HFFc6 (cell line): Measurements from ENCODE around the gene UCP1. TPM values are rescaled to one million over a fixed set of nuclear protein-coding genes. Genes with fewer than 3 reads are reported as not detected.

Source experiments
- DNase-seq: peaks from one replicate; pipeline ENCODE4 v3.0.0-alpha.2; 2018
- H3K27ac Mint-ChIP-seq: 2 replicates; pipeline ENCODE4 v1.8.0; 2020; ENCODE audit warnings: mild to moderate bottlenecking, mixed read lengths
- H3K27me3 Mint-ChIP-seq: 2 replicates; pipeline ENCODE4 v1.8.0; 2021; ENCODE audit warnings: mild to moderate bottlenecking, moderate library complexity, mixed read lengths; ENCODE audit not compliant: insufficient read depth
- H3K36me3 Mint-ChIP-seq: 2 replicates; pipeline ENCODE4 v1.8.0; 2021; ENCODE audit warnings: low read depth, mixed read lengths
- H3K4me1 Mint-ChIP-seq: 2 replicates; pipeline ENCODE4 v1.8.0; 2020; ENCODE audit warnings: low read depth, mixed read lengths
- H3K4me3 Mint-ChIP-seq: 2 replicates; pipeline ENCODE4 v1.8.0; 2020; ENCODE audit warnings: mild to moderate bottlenecking, moderate library complexity, mixed read lengths
- H3K9me3 Mint-ChIP-seq: 2 replicates; pipeline ENCODE4 v1.8.0; 2020; ENCODE audit warnings: mild to moderate bottlenecking, mixed read lengths
- CTCF ChIP-seq: fragments of 200-600 bp; sonication (generic); IDR thresholded peaks from 2 replicates; pipeline ENCODE4 v1.5.0; 2021; ENCODE audit warnings: antibody characterized with exemption, mild to moderate bottlenecking
- total RNA-seq, 6 experiments: library from RNA; stranded (reverse); fragmentation: NEBNext Ultra II Directional; extraction: Animal tissue kit (Norgen Biotek cat#: 25700); gene quantifications; 2 replicates in 1 of 6; 3 replicates in 5 of 6; pipeline ENCODE4 v1.2.3, GENCODE V29; 2021

The UCP1 gene
- total RNA-seq, 6 experiments from 2014 or later = not detected

DNA sequence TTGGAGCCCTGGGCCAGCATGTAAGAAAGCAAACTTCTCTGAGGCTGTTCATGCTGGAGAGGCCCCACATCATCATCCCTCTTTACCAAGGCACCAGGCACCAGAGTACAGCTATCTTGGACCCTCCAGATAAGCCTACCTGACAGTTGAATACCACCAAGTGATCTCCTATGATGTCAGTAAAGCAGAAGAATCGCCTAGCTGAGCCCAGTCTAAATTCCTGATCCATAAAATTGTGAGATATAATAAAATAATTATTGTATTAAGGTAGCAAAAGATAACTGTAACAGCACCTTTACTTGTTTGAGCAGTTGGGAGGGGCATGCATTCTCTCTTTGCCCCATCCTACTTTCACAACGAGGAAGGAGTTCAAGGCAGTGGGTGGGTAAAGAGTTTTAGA lies 2.9 kb upstream of the UCP1 start:
- TF ChIP-seq CTCF = no peak
- DNase-seq = no peak
- Mint-ChIP-seq H3K9me3 (peaks cover 20% of the 10 kb centered on the region; the same call in 1 of the 2 replicates), H3K4me1 (no peaks in the 10 kb centered on the region), H3K27ac (no peak overlapping the region), H3K36me3 (0 out of 2 replicates have a peak, but pooled peaks cover 4% of the 10 kb centered on the region), H3K27me3 (peaks cover 44% of the 10 kb centered on the region), H3K4me3 (no peak overlapping the region)

GRCh38 chr4:140569307-140569638 lies 512 bp upstream of the UCP1 start:
- Mint-ChIP-seq H3K27me3 (peaks cover 36% of the 10 kb centered on the region), H3K36me3 (0 out of 2 replicates have a peak, but pooled peaks cover 4% of the 10 kb centered on the region), H3K9me3 (peaks cover 20% of the 10 kb centered on the region; the same call in 1 of the 2 replicates), H3K27ac (no peak overlapping the region), H3K4me1 (no peaks in the 10 kb centered on the region), H3K4me3 (peak overlapping the region; percentile 11; the same call in 1 of the 2 replicates)
- no peak for DNase-seq
- TF ChIP-seq CTCF = no peak

DNA sequence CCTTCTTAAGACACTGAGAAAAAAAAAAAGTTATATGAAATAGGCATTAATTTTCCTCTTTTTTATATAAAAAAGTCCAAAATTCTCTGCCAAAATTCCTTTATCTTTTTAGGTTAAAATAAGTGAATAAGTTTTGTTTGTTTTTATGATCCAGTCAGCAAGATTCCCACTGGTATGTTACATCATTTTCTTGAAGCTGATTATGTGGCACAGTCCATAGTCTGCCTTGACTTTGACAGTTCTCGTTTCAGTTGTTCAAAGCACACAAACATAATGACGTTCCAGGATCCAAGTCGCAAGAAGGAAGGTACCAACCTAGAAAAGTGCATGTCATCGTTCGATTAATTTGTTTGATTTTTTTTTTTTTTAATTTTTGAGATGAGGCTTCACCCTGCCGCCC lies 9.1 kb downstream of the UCP1 start:
- Mint-ChIP-seq H3K27me3 (peaks cover 7% of the 10 kb centered on the region), H3K9me3 (no peaks in the 10 kb centered on the region), H3K36me3 (no peaks in the 10 kb centered on the region), H3K4me1 (no peaks in the 10 kb centered on the region), H3K27ac (no peak overlapping the region), H3K4me3 (no peak overlapping the region)
- no peak for TF ChIP-seq CTCF
- no peak for DNase-seq

DNA sequence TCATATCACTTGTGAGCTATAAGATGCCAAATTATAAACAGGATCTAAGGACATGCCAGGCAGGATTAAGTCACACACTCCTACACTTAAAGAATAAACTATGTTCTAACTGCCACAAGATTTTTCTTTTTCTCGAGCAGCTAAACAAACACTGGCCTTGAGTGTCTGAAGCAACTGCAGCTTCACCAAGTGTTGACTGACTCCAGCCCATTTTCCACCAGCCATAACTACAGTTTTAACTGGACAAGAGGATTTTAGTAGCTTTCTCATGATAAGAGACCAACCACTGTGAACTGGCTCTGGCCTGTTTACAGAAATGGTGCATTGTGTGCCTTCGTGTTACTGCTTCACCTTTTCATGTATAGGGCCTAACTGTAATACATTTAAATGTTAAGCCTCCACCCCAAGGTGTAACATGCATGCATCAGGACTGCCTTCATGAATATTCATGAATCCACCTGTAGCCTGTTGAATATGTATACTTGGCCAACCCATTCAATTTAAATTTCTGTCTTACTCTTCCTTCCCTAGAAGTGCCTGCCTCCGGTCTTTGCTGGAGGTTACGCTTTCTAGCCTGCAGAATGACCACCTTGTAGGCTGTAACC lies 10.8 kb downstream of the UCP1 start:
- no peak overlapping the region for H3K27ac Mint-ChIP-seq
- H3K4me1 Mint-ChIP-seq = no peaks in the 10 kb centered on the region
- no peak for TF ChIP-seq CTCF
- DNase-seq = no peak
- no peaks in the 10 kb centered on the region for H3K9me3 Mint-ChIP-seq
- no peak overlapping the region for H3K4me3 Mint-ChIP-seq
- H3K36me3 Mint-ChIP-seq = no peaks in the 10 kb centered on the region
- H3K27me3 Mint-ChIP-seq = peaks cover 7% of the 10 kb centered on the region

DNA sequence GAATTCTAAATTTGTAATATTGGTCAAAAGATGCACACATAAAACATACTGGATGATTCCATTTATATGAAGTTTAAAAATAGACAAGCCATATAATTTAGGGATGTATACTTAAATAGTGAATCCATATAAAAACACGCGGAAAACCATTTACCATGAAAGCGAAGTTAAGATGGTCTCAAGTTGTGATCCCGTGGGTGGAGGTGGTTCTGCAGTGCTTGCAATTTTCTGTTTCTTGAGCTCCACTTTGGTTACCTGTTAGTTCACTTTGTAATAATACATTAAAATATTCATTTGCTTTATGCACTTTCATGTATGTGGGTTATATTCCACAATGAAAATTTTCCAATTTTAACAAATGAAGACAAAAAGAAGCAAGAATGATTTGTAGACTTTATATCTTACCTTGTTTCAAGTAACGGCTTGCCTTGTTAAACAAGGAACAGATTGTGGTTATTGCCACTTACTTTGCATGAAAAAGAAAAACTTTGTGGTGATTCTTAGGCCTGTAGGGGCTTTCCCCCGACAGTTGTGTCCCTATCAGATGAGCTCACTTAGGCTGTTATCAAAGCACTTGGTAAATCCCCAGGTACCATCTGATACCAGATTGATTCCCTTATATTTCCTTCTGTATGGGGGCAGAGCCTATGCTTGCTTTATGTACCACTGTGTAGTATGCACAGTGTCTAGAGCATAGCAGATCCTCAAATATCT lies 12.2 kb downstream of the UCP1 start:
- Mint-ChIP-seq H3K27ac (no peak overlapping the region), H3K36me3 (no peaks in the 10 kb centered on the region), H3K9me3 (no peaks in the 10 kb centered on the region), H3K4me1 (no peaks in the 10 kb centered on the region), H3K27me3 (peaks cover 5% of the 10 kb centered on the region), H3K4me3 (no peak overlapping the region)
- no peak for TF ChIP-seq CTCF
- no peak for DNase-seq
